ENCODE measurements around the gene PGP.

The PGP gene

GRCh38 chr16:2194852-2195321 is 19.8 kb downstream of the PGP start:
- no peaks in the 10 kb centered on the region for H3K9me3 ChIP-seq (ENCODE audit: low read depth, low read length)
- no peak overlapping the region for H3K4me3 ChIP-seq
- H3K9ac ChIP-seq (ENCODE audit: insufficient read length) = no peak overlapping the region
- H3K27ac ChIP-seq = no peak overlapping the region
- TF ChIP-seq EZH2 (IDR thresholded peaks at IDR 0.05) = no peak
- no peak for TF ChIP-seq FOXP2 (optimal IDR thresholded peaks at IDR 0.05; ENCODE audit: control extremely low read depth, extremely low read length, insufficient read depth)
- TF ChIP-seq POLR2AphosphoS5 (IDR thresholded peaks at IDR 0.05; ENCODE audit: borderline replicate concordance, low read depth, low read length) = no peak
- no peak for DNase-seq (ENCODE audit: low read depth, low spot score)
- H3K36me3 ChIP-seq (ENCODE audit: insufficient read depth, low read length) = no peaks in the 10 kb centered on the region

GRCh38 chr16:2194166-2194834 is 20.3 kb downstream of the PGP start:
- Histone ChIP-seq H3K4me3 (no peak overlapping the region), H3K36me3 (ENCODE audit: insufficient read depth, low read length) (no peaks in the 10 kb centered on the region), H3K9ac (ENCODE audit: insufficient read length) (no peak overlapping the region), H3K9me3 (ENCODE audit: low read depth, low read length) (no peaks in the 10 kb centered on the region), H3K27ac (no peak overlapping the region)
- DNase-seq (ENCODE audit: low read depth, low spot score) = no peak
- no peak for TF ChIP-seq FOXP2 (optimal IDR thresholded peaks at IDR 0.05; ENCODE audit: control extremely low read depth, extremely low read length, insufficient read depth)
- no peak for TF ChIP-seq POLR2AphosphoS5 (IDR thresholded peaks at IDR 0.05; ENCODE audit: borderline replicate concordance, low read depth, low read length)
- TF ChIP-seq EZH2 (IDR thresholded peaks at IDR 0.05) = no peak

GRCh38 chr16:2191446-2191706 is 23.3 kb downstream of the PGP start:
- Histone ChIP-seq H3K9me3 (ENCODE audit: low read depth, low read length) (no peaks in the 10 kb centered on the region), H3K9ac (ENCODE audit: insufficient read length) (no peak overlapping the region), H3K27ac (no peak overlapping the region), H3K4me3 (no peak overlapping the region), H3K36me3 (ENCODE audit: insufficient read depth, low read length) (no peaks in the 10 kb centered on the region)
- DNase-seq (ENCODE audit: low read depth, low spot score) = no peak
- TF ChIP-seq POLR2AphosphoS5 (IDR thresholded peaks at IDR 0.05; ENCODE audit: borderline replicate concordance, low read depth, low read length) (no peak), EZH2 (IDR thresholded peaks at IDR 0.05) (no peak), FOXP2 (optimal IDR thresholded peaks at IDR 0.05; ENCODE audit: control extremely low read depth, extremely low read length, insufficient read depth) (no peak)

DNA sequence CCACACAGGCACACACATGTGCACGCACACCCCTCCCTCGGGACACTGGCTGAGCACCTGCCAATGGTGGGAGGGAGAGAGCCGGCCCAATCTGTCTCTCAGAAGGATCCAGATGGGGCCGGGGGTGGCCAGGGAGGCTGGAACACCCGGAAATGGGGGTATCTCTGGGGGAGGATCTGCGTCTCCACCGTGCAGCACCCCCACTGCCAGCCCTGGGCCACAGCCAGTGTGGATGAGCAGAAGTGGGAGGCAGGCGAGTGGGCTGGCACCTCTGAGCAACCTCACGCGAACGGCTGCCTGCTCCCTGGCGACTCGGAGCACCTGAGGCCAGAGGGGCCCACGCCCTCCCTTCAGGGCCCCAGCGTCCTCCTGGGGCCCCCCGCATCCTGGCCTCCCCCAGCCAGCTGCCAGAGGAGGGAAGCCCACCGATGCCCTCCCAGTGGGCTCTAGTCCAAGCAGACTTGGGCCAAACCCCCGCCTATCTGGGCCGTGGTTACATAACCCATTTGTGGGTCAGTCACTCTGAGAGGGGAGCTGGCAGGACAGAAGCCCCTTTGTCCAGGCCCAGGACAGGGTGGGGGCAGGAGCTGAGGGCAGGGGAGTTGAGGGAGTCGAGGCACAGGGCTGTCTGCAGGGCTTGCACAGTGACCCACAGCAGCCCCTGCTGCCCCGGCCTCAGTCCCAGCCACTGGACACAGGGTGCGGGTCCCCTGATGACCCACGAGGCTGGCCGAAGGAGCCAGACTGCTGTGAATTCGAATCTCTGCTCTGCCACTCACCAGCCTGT is 23.8 kb downstream of the PGP start:
- no peak for DNase-seq (ENCODE audit: low read depth, low spot score)
- no peak overlapping the region for H3K9ac ChIP-seq (ENCODE audit: insufficient read length)
- H3K36me3 ChIP-seq (ENCODE audit: insufficient read depth, low read length) = no peaks in the 10 kb centered on the region
- no peak overlapping the region for H3K27ac ChIP-seq
- H3K9me3 ChIP-seq (ENCODE audit: low read depth, low read length) = no peaks in the 10 kb centered on the region
- no peak overlapping the region for H3K4me3 ChIP-seq
- TF ChIP-seq EZH2 (IDR thresholded peaks at IDR 0.05) (no peak), FOXP2 (optimal IDR thresholded peaks at IDR 0.05; ENCODE audit: control extremely low read depth, extremely low read length, insufficient read depth) (no peak), POLR2AphosphoS5 (IDR thresholded peaks at IDR 0.05; ENCODE audit: borderline replicate concordance, low read depth, low read length) (no peak)

DNA sequence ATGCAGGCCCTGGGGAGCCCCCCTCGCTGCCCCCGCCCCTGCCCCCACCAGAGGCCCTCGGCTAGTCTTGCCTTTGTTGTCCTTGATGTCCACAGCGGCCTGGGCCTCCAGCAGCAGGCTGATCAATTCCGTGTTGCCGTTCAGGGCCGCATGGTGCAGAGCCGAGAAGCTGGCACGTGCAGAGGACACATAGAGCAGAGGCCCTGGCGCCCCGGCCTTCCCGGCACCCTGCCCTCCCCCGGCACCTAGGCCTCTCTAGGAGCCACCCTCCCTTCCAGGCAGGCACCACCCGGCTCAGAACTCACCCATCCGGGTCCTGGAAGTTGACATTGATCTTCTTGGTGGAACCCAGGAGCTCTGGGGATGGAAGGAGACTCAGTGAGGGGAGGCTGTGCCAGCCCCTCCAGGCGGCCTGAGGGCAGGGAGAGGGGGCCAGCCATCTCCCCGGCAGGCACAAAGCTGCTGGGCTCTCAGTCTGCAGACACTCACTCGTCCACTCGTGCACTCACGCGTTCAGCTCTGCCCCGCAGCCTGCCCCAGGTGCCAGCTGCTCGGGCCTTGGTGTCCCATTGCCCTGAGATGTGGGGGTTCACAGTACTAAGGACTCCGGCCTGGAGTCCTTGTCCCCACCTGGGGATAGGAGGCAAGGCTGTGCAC is 24.5 kb downstream of the PGP start:
- no peak overlapping the region for H3K27ac ChIP-seq
- H3K36me3 ChIP-seq (ENCODE audit: insufficient read depth, low read length) = no peaks in the 10 kb centered on the region
- DNase-seq (ENCODE audit: low read depth, low spot score) = no peak
- no peaks in the 10 kb centered on the region for H3K9me3 ChIP-seq (ENCODE audit: low read depth, low read length)
- no peak overlapping the region for H3K4me3 ChIP-seq
- TF ChIP-seq EZH2 (IDR thresholded peaks at IDR 0.05) = no peak
- TF ChIP-seq FOXP2 (optimal IDR thresholded peaks at IDR 0.05; ENCODE audit: control extremely low read depth, extremely low read length, insufficient read depth) = no peak
- no peak for TF ChIP-seq POLR2AphosphoS5 (IDR thresholded peaks at IDR 0.05; ENCODE audit: borderline replicate concordance, low read depth, low read length)
- H3K9ac ChIP-seq (ENCODE audit: insufficient read length) = no peak overlapping the region

DNA sequence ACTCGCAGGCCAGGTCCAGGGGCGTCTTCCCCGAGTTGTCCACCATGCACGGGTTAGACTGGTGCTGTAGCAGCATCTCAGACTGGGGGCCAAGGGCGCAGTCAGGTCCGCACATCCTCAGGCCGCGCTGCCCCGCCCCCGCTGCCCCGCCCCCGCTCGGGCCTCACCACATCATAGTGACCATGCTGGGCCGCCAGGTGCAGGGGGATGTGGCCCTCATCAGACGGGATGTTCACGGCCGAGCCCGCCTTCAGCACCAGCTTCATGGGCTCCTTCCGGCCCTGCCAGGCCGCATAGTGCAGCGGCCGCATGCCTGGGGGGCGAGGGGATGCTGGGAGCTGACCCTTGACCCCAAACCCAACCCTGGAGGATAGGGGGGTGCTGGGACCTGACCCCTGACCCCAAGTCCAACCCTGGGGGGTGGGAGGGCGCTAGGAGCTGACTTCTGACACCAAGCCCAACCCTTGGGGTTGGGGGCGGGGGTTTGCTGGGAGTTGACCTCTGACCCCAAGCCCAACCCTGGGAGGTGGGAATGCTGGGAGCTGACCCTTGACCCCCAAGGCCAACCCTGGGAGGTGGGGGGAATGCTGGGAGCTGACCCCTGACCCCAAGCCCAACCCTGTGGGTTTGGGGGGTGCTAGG is 25.3 kb downstream of the PGP start:
- TF ChIP-seq EZH2 (IDR thresholded peaks at IDR 0.05) (no peak), POLR2AphosphoS5 (IDR thresholded peaks at IDR 0.05; ENCODE audit: borderline replicate concordance, low read depth, low read length) (no peak)
- Histone ChIP-seq H3K9ac (ENCODE audit: insufficient read length) (no peak overlapping the region), H3K36me3 (ENCODE audit: insufficient read depth, low read length) (no peaks in the 10 kb centered on the region), H3K4me3 (no peak overlapping the region), H3K9me3 (ENCODE audit: low read depth, low read length) (no peaks in the 10 kb centered on the region), H3K27ac (no peak overlapping the region)
- DNase-seq (ENCODE audit: low read depth, low spot score) = no peak

GRCh38 chr16:2188395-2188794 is 26.2 kb downstream of the PGP start:
- Histone ChIP-seq H3K27ac (no peak overlapping the region), H3K9ac (ENCODE audit: insufficient read length) (no peak overlapping the region), H3K4me3 (no peak overlapping the region), H3K36me3 (ENCODE audit: insufficient read depth, low read length) (no peaks in the 10 kb centered on the region), H3K9me3 (ENCODE audit: low read depth, low read length) (no peaks in the 10 kb centered on the region)
- TF ChIP-seq EZH2 (IDR thresholded peaks at IDR 0.05) = no peak
- TF ChIP-seq POLR2AphosphoS5 (IDR thresholded peaks at IDR 0.05; ENCODE audit: borderline replicate concordance, low read depth, low read length) = no peak
- no peak for TF ChIP-seq FOXP2 (optimal IDR thresholded peaks at IDR 0.05; ENCODE audit: control extremely low read depth, extremely low read length, insufficient read depth)
- no peak for DNase-seq (ENCODE audit: low read depth, low spot score)

- no peak overlapping the region for H3K9ac ChIP-seq (ENCODE audit: insufficient read length)
- H3K36me3 ChIP-seq (ENCODE audit: insufficient read depth, low read length) = no peaks in the 10 kb centered on the region
- no peaks in the 10 kb centered on the region for H3K9me3 ChIP-seq (ENCODE audit: low read depth, low read length)
- no peak for DNase-seq (ENCODE audit: low read depth, low spot score)
- no peak overlapping the region for H3K4me3 ChIP-seq
- no peak overlapping the region for H3K27ac ChIP-seq
- TF ChIP-seq POLR2AphosphoS5 (IDR thresholded peaks at IDR 0.05; ENCODE audit: borderline replicate concordance, low read depth, low read length) (no peak), EZH2 (IDR thresholded peaks at IDR 0.05) (no peak), FOXP2 (optimal IDR thresholded peaks at IDR 0.05; ENCODE audit: control extremely low read depth, extremely low read length, insufficient read depth) (no peak)
Observed at GRCh38 chr16:2187212-2187611, 27.4 kb downstream of the PGP start.

Measured in SK-N-MC (cell line).